Stimulated activated CD4-positive, alpha-beta T cell treated with anti-CD3 and anti-CD28 coated beads, Interleukin-4, amount 100 ng/mL, for 4 hours (primary cell): ENCODE measurements around the gene NCBP3.

ENCODE experiments used
- DNase-seq, 2 experiments: peaks; one replicate each; pipeline ENCODE4 v3.0.0-alpha.2; 2020

NCBP3 gene

GRCh38 chr17:3780986-3781385 is 65.1 kb downstream of the NCBP3 start:
- no peak for DNase-seq

- no peak for DNase-seq
These were observed 68.5 kb downstream of the NCBP3 start for GRCh38 chr17:3777366-3778120.

- DNase-seq, result no peak
These were observed 72.1 kb downstream of the NCBP3 start for GRCh38 chr17:3773966-3774365.

DNA sequence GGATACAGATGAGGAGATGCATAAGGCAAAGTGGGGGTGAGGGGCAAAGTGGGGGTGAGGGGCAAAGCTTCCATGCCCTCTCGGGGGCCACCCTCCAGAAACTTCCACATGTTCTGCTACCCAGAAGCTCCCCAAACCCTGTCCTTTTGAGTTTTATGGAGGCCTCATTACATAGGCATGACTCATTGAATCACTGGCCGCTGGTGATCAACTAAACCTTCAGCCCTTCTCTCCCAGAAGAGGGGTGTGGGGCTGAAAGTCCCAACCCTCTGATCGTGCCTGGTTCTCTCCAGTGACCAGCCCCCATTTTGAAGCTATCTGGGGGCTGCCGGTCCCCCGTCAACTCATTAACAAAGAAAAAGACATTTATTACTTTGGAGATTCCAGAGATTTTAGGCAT is 72.5 kb downstream of the NCBP3 start:
- DNase-seq, result no peak

GRCh38 chr17:3772764-3773163 is 73.3 kb downstream of the NCBP3 start:
- no peak for DNase-seq

DNA sequence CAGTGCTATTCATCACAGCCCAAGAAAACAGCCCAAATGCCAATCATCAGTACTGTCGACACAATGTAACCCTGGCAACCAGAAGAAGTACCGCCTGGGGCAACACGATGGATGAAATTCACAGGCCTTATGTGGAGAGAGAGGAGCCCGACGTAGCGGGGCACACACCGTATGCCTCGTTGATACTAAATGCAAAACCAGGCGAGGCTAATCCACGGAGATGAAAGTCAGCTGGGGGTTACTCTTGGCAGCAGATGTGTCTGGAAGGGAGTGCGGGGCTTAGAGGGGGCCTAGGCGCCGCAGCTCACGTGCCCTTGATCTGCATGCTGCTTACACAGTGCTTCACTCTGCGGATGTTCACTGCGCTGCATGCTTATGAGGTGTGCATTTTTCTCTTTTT is 74.9 kb downstream of the NCBP3 start:
- DNase-seq, result no peak

DNA sequence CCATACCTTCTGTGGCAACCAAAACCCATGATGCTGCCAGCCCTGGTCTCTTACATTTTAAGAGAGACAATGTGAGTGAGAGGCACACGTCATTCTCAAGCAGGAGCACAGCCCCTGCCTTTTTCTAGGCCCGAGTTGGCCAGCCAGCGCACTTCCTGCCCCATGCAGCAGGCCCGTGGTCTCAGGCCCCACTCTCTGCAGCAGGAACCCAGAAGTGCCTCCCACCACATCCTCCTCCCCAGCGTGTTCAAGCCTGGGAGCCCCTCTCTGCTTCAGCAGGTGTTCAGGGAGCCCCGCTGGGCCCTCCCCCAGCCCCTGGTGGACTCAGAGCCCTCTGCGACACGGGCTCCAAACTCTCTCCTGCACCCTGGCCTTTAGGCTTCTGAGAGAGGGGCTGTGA is 75.6 kb downstream of the NCBP3 start:
- no peak for DNase-seq

DNA sequence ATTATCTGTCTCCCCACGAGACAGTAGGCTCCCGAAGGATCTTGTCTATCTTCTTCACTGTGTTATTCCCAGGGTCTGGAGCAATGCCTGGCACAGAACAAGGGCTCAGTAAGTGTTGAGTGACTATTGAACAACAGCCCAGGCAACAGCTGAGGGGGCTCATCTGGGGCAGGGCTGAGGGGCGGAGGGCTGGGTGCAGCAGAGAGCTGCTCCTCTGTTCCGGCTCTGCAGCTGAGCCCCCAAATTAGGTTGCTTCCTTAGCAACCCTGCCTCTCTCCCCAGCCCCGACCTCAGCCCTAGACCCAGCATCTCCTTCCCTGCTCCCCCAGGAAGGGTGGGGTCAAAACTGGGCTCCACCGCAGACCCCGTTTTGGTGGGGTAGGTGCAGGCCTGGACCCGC is 77.3 kb downstream of the NCBP3 start:
- DNase-seq, result no peak

DNA sequence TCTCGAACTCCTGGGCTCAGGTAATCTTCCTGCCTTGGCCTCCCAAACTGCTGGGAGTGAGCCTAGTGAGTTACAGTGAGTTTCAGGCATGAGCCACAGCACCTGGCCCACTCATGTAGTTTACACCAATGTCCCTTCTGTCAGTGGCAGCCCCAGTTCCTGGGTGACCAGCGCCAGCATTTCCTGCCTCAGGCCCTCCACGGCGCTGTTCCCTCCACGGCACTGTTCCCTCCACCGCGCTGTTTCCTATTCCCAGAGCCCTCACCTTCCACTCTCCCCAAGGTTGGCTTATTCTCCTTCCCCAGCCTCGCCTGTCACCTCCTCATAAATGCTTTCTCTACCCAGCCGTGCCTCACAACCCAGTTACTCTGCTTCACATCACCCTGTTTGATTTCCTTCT is 77.7 kb downstream of the NCBP3 start:
- no peak for DNase-seq

DNA sequence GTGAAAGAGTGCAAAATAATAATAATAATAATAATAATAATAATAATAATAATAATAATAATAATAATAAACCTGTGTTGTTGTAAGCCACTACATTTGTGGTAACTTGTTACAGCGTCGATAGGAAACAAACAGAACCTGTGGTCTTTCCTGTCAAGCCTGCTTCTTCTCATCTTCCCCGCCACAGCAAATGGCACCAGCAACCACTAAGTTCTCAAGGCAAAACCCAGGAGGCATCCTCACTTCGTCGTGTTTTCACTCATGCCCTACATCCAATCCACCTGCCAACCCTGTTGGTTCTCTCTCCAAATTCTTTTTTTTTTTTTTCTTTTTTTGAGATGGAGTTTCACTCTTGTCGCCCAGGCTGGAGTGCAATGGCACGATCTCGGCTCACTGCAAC is 79.3 kb downstream of the NCBP3 start:
- DNase-seq, result no peak

DNA sequence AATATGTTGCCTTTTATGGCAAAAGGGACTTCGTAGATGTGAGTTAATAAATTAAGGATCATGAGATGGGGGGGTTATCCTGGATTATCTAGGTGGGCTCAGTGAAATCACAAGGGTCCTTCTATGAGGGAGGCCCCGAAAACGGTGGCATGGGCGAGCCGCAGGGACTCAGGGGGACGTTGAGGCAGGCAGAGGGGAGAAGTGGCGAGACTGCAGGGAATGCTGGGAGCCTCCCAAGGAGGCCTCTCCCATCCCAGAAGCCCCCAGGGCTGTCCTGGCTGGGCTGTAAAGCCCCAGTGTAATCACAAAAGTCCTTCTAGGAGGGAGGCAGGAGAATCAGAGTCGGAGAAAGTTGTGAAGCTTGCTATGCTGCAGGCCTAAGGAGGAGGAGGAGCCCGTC is 80.1 kb downstream of the NCBP3 start:
- DNase-seq, result no peak

DNA sequence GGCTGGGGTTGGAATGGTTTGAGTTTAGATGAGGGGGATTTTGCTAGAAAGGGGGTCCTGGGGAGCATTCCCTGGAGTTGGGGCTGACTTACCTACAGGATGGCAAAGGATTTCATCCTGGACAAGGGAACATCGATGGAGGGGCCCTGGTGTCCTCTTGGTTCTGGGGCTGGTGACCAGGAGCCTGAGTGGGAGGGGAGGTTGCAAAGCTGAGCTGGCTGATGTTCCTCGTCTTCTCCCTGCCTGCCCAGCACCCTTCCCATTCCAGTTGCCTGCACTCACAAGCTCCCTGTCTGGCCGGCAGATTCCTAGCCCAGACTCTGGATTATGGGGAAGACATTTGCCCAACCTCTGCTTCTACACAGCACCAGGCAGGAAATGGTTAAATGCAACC is 82.3 kb downstream of the NCBP3 start:
- DNase-seq, result no peak

DNA sequence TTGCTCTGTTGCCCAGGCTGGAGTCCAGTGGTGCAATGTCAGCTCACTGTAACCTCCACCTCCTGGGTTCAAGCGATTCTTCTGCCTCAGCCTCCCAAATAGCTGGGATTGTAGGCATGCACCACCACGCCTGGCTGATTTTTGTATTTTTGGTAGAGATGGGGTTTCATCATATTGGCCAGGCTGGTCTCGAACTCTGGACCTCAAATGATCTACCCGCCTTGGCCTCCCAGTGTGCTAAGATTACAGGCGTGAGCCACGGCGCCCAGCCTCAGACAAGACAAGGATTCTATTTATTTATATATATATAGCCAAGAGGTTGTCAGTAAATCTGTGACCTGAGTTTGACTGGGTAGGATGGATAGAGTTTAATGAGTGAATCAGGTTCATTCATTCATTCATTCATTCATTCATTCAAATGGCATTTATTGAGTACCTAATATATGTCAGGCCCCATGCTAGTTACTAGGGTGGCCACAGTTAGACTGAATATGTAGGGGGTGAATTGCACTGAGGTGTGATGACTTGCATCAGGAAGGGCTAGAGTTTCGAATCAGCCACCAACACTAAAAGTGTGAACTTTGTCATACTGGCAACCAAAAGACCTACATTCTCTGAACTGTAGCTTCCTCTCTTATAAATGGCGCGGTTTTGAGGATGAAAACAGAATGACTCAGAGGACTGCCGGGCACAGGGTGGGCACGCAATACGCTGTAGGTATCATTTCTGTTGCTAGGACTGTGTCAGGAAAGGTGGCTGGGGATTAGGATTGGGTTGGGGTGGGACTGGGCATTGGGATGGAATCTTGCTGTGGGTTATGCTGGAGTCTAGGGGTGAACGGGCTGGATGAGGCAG is 82.9 kb downstream of the NCBP3 start:
- no peak for DNase-seq

DNA sequence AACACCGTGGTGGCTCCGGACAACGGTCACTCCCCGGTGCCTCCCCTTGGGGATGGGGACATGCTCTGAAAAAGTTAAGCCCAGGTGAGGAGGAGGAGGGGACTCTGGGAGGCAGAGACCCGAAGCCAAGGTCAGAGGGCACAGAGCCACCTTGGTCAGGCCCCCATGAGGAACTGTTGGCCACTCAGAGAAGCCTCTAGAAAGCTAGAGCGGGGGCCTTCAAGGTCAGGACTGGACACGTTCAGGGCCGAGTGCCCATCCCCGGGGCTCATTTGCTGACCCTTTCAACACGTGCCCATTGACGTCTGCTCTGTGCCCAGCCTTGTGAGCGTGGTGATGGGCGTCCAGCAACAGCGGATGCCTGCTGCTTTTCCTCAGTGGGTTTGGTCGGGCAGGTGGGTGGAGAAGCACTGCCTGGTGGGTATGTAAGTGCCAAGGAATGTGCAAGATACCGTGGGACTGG is 84.1 kb downstream of the NCBP3 start:
- DNase-seq, result no peak

- DNase-seq, result no peak
These were observed 84.8 kb downstream of the NCBP3 start for GRCh38 chr17:3761036-3761917.

DNA sequence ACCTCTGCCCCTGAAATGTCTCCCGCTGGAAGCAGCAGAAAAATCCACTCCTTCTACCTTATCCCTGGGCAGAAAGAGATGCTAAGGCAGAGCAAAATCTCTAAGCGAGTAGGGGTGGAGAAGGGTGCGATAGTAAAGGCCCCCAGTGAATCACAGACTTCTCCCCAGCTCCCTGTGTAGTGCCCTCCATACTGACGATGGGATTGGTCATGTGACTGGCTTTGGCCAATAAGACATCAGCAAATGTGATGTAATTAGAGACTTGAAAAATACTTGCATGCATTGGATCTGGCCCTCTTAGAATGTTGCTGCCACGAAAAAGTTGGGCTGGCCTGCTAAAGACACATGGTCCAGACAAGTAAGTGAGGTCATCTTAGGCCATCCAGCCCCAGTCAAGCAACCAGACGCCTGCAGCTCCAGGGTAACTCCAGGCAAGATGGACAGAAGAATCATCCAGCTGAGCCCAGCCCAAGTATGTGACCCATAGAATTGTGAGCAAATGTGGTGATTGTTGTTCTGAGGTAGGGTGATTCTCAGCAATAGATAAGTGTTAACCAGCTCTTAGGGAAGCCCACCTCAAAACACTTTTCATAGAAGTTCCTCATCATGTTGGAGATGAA is 86.3 kb downstream of the NCBP3 start:
- no peak for DNase-seq

- no peak for DNase-seq
These were observed 90.6 kb downstream of the NCBP3 start for GRCh38 chr17:3755335-3756030.

- peak; percentile 63 to 66 for DNase-seq
These were observed 91.3 kb downstream of the NCBP3 start for GRCh38 chr17:3754458-3755334.

DNA sequence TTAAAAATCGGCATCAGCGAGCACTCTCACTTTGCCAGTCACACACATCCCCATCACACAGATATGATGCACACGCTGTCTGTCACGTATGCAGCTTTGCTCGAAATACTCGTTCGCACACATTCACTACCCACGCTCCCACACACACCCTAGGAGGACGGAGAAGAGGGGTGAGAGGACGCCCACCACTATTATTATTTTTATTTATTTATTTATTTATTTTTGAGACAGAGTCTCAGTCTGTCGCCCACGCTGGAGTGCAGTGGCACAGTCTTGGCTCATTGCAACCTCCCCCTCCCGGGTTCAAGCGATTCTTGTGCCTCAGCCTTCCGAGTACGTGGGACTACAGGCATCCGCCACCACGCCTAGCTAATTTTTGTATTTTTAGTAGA is 92.0 kb downstream of the NCBP3 start:
- DNase-seq, result no peak

DNA sequence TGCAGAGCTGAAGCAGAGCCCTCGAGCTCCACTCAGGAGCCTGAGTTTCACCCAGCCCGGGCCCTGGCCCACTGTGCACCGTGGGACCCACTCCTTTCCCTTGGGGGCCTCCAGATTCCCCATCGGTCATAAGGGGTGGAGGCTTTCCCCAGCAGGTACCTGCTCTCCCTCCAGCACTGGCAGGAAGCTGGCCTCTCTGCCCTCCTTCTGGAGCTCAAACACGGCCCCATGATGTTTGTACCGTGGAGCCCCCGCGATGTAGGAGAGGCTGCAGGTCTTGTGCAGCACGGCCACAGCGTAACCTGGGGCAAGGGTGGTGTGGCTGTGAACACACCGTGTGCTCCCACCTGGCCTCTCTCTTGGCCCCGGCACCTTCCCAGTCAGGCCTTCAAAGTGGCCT is 92.4 kb downstream of the NCBP3 start:
- DNase-seq, result no peak
